ENCODE data around the gene NRG4.
"Not testable (repeated sequence)": the region's sequence is repeated elsewhere in the genome, so short reads cannot be mapped to it uniquely, and the experiment has no call there.

Gene NRG4

GRCh38 chr15:76033438-76033837, 21.2 kb upstream of the NRG4 start:
- Mint-ChIP-seq H3K36me3 (ENCODE audit: low read depth) (peaks cover 10% of the 10 kb centered on the region), H3K27ac (no peak overlapping the region), H3K27me3 (ENCODE audit: low read depth) (no peaks in the 10 kb centered on the region)

GRCh38 chr15:76032046-76032445, 19.8 kb upstream of the NRG4 start:
- Mint-ChIP-seq H3K9me3 (peaks cover 14% of the 10 kb centered on the region), H3K4me3 (no peak overlapping the region), H3K27ac (no peak overlapping the region), H3K4me1 (no peaks in the 10 kb centered on the region), H3K27me3 (ENCODE audit: low read depth) (no peaks in the 10 kb centered on the region), H3K36me3 (ENCODE audit: low read depth) (peaks cover 12% of the 10 kb centered on the region)
- no peak for TF ChIP-seq CTCF (IDR thresholded peaks at IDR 0.05; ENCODE audit: unreplicated experiment in 3 of 3)

More at GRCh38 chr15:76033438-76033837, 21.2 kb upstream of the NRG4 start:
- Mint-ChIP-seq H3K4me3 (no peak overlapping the region), H3K9me3 (peaks cover 5% of the 10 kb centered on the region), H3K4me1 (no peaks in the 10 kb centered on the region)
- no peak for TF ChIP-seq CTCF (IDR thresholded peaks at IDR 0.05; ENCODE audit: unreplicated experiment in 3 of 3)

GRCh38 chr15:76024021-76024768, 12.0 kb upstream of the NRG4 start:
- peaks cover 20% of the 10 kb centered on the region for H3K36me3 Mint-ChIP-seq (ENCODE audit: low read depth)
- H3K4me3 Mint-ChIP-seq: no peak overlapping the region
- H3K4me1 Mint-ChIP-seq: no peaks in the 10 kb centered on the region
- H3K27ac Mint-ChIP-seq: no peak overlapping the region
- H3K9me3 Mint-ChIP-seq: peaks cover 37% of the 10 kb centered on the region
- no peaks in the 10 kb centered on the region for H3K27me3 Mint-ChIP-seq (ENCODE audit: low read depth)
- TF ChIP-seq CTCF (IDR thresholded peaks at IDR 0.05; ENCODE audit: unreplicated experiment in 3 of 3): no peak

GRCh38 chr15:76013470-76013869, 1.2 kb upstream of the NRG4 start:
- H3K9me3 Mint-ChIP-seq: peaks cover 34% of the 10 kb centered on the region

GRCh38 chr15:76010613-76011012, 1.6 kb downstream of the NRG4 start:
- Mint-ChIP-seq H3K9me3 (peaks cover 14% of the 10 kb centered on the region), H3K4me1 (peaks cover 5% of the 10 kb centered on the region), H3K4me3 (no peak overlapping the region), H3K27ac (no peak overlapping the region), H3K27me3 (ENCODE audit: low read depth) (peaks cover 4% of the 10 kb centered on the region), H3K36me3 (ENCODE audit: low read depth) (no peaks in the 10 kb centered on the region)
- no peak for TF ChIP-seq CTCF (IDR thresholded peaks at IDR 0.05; ENCODE audit: unreplicated experiment in 3 of 3)

More at GRCh38 chr15:76013470-76013869, 1.2 kb upstream of the NRG4 start:
- H3K27ac Mint-ChIP-seq; H3K4me1 Mint-ChIP-seq; H3K27me3 Mint-ChIP-seq (ENCODE audit: low read depth); H3K36me3 Mint-ChIP-seq (ENCODE audit: low read depth): not testable (repeated sequence)
- H3K4me3 Mint-ChIP-seq: peak overlapping the region in 1 of 3 experiments; percentile 38

GRCh38 chr15:76006136-76006778, 6.0 kb downstream of the NRG4 start:
- Mint-ChIP-seq H3K27ac (no peak overlapping the region), H3K4me1 (no peaks in the 10 kb centered on the region), H3K9me3 (no peaks in the 10 kb centered on the region), H3K4me3 (no peak overlapping the region), H3K27me3 (ENCODE audit: low read depth) (peaks cover 4% of the 10 kb centered on the region), H3K36me3 (ENCODE audit: low read depth) (no peaks in the 10 kb centered on the region)
- no peak for TF ChIP-seq CTCF (IDR thresholded peaks at IDR 0.05; ENCODE audit: unreplicated experiment in 3 of 3)
